HEK293 (cell line): ENCODE results near the gene TYW5.
A peak's percentile ranks its signal among the peaks of the same experiment; 100 is the strongest.

Source experiments
- CTCF ChIA-PET: fragments of 350-600 bp; formaldehyde crosslinking; extraction: SDS; loops from one replicate; lab custom pipeline; 2021; ENCODE audit warnings: antibody characterized with exemption; lab: Yijun Ruan, JAX
- POLR2A ChIA-PET: fragments of 300-600 bp; formaldehyde crosslinking; extraction: SDS; loops from one replicate; lab custom pipeline; 2020; ENCODE audit warnings: antibody characterized with exemption, inconsistent platforms; lab: Yijun Ruan, JAX
- H3K27ac ChIP-seq: fragments of 200-500 bp; sonication (Bioruptor generic); 2 replicates; pipeline ENCODE4 v1.5.1; 2014; ENCODE audit warnings: low read depth, low read length, control low read depth, inconsistent platforms; ENCODE audit errors: extremely low read depth
- H3K36me3 ChIP-seq, 2 experiments: fragments of 200-500 bp in 1 of 2; sonication (Bioruptor generic) in 1 of 2; 1 replicate in 1 of 2; 2 replicates in 1 of 2; pipeline ENCODE4 v1.5.1; 2014 to 2017; ENCODE audit warnings: inconsistent platforms in 2 of 2, low read length in 2 of 2; ENCODE audit not compliant: control insufficient read depth in 2 of 2, insufficient read depth in 1 of 2
- H3K4me1 ChIP-seq: fragments of 200-500 bp; sonication (Bioruptor generic); 2 replicates; pipeline ENCODE4 v1.5.1; 2014; ENCODE audit warnings: mild to moderate bottlenecking, low read length, inconsistent platforms; ENCODE audit not compliant: control insufficient read depth, insufficient read depth
- H3K4me3 ChIP-seq: 2 replicates; pipeline ENCODE4 v1.5.1; 2011; ENCODE audit warnings: low read depth, mild to moderate bottlenecking, control low read depth, low read length, moderate library complexity
- H3K9me3 ChIP-seq: fragments of 200-500 bp; sonication (Bioruptor generic); 2 replicates; pipeline ENCODE4 v1.5.1; 2014; ENCODE audit warnings: low read depth, low read length, inconsistent platforms; ENCODE audit not compliant: control insufficient read depth, insufficient read depth
- GLI4 ChIP-seq: fragments of 450-650 bp; formaldehyde crosslinking; IDR thresholded peaks from 2 replicates; pipeline ENCODE4 v1.5.1; 2016; ENCODE audit warnings: missing biosample characterization, missing genetic modification characterization
- HIC1 ChIP-seq: fragments of 450-650 bp; formaldehyde crosslinking; IDR thresholded peaks from 2 replicates; pipeline ENCODE4 v1.5.1; 2016; ENCODE audit warnings: missing biosample characterization, missing genetic modification characterization
- KLF16 ChIP-seq: fragments of 450-650 bp; formaldehyde crosslinking; IDR thresholded peaks from 2 replicates; pipeline ENCODE4 v1.5.1; 2017; ENCODE audit warnings: missing biosample characterization, missing genetic modification characterization
- PBX3 ChIP-seq: sonication (generic); formaldehyde crosslinking; IDR thresholded peaks from 2 replicates; pipeline ENCODE4 v1.8.1; 2022; ENCODE audit warnings: mild to moderate bottlenecking, moderate library complexity, missing genetic modification reagents
- PRDM1 ChIP-seq: fragments of 450-650 bp; formaldehyde crosslinking; IDR thresholded peaks from 2 replicates; pipeline ENCODE4; 2016; ENCODE audit warnings: missing biosample characterization, missing genetic modification characterization
- PRDM4 ChIP-seq: fragments of 450-650 bp; formaldehyde crosslinking; IDR thresholded peaks from 2 replicates; pipeline ENCODE4 v1.5.1; 2017; ENCODE audit warnings: missing biosample characterization, missing genetic modification characterization
- RBAK ChIP-seq: fragments of 450-650 bp; formaldehyde crosslinking; IDR thresholded peaks from 2 replicates; pipeline ENCODE4 v1.5.1; 2016; ENCODE audit warnings: missing biosample characterization, missing genetic modification characterization
- TCF7L2 ChIP-seq: IDR thresholded peaks from 2 replicates; pipeline ENCODE4 v1.6.1; 2011; ENCODE audit warnings: low read depth, mild to moderate bottlenecking, inconsistent platforms, low read length, moderate library complexity, borderline replicate concordance
- ZBTB17 ChIP-seq: fragments of 450-650 bp; formaldehyde crosslinking; IDR thresholded peaks from 2 replicates; pipeline ENCODE4 v1.5.1; 2016; ENCODE audit warnings: missing biosample characterization, missing genetic modification characterization
- ZBTB7A ChIP-seq: fragments of 450-650 bp; formaldehyde crosslinking; IDR thresholded peaks from 2 replicates; pipeline ENCODE4 v1.5.1; 2016; ENCODE audit warnings: low read depth, missing biosample characterization, missing genetic modification characterization
- ZNF18 ChIP-seq: fragments of 450-650 bp; formaldehyde crosslinking; IDR thresholded peaks from 2 replicates; pipeline ENCODE4 v1.5.1; 2016; ENCODE audit warnings: missing biosample characterization, missing genetic modification characterization
- ZNF2 ChIP-seq: fragments of 450-650 bp; formaldehyde crosslinking; IDR thresholded peaks from 2 replicates; pipeline ENCODE4 v1.5.1; 2016; ENCODE audit warnings: missing biosample characterization, missing genetic modification characterization
- ZNF202 ChIP-seq: fragments of 450-650 bp; formaldehyde crosslinking; IDR thresholded peaks from 2 replicates; pipeline ENCODE4 v1.5.1; 2016; ENCODE audit warnings: missing biosample characterization, missing genetic modification characterization, borderline replicate concordance
- ZNF560 ChIP-seq: fragments of 450-650 bp; formaldehyde crosslinking; IDR thresholded peaks from 2 replicates; pipeline ENCODE4 v1.5.1; 2017; ENCODE audit warnings: missing biosample characterization, missing genetic modification characterization, borderline replicate concordance
- ZNF621 ChIP-seq: fragments of 450-650 bp; formaldehyde crosslinking; IDR thresholded peaks from 2 replicates; pipeline ENCODE4 v1.5.1; 2017; ENCODE audit warnings: missing biosample characterization, missing genetic modification characterization
- ZNF670 ChIP-seq: fragments of 450-650 bp; formaldehyde crosslinking; IDR thresholded peaks from 2 replicates; pipeline ENCODE4 v1.5.1; 2016; ENCODE audit warnings: missing biosample characterization, missing genetic modification characterization, low read depth
- ZNF677 ChIP-seq: fragments of 450-650 bp; IDR thresholded peaks from 2 replicates; pipeline ENCODE4 v1.5.0; 2018; ENCODE audit warnings: missing biosample characterization, mild to moderate bottlenecking, missing genetic modification characterization, moderate library complexity
- ZSCAN23 ChIP-seq: fragments of 450-650 bp; formaldehyde crosslinking; IDR thresholded peaks from 2 replicates; pipeline ENCODE4 v1.5.1; 2016; ENCODE audit warnings: missing biosample characterization, missing genetic modification characterization

Gene TYW5

GRCh38 chr2:199958014-199958413, 2.7 kb upstream of the TYW5 start (continued):
- TF ChIP-seq GLI4 (tag by site-specific recombination): no peak
- no peak for TF ChIP-seq ZSCAN23 (tag by site-specific recombination)
- TF ChIP-seq ZBTB7A: no peak
- TF ChIP-seq ZNF670: no peak

- ChIA-PET CTCF (no interaction called here), POLR2A (interaction anchor here (1.0 kb wide), 1 partner anchor 45 kb away, joined by 3 read pairs; the partner anchor contains the start of gene C2orf69)
- TF ChIP-seq HIC1 (tag by site-specific recombination) (no peak), ZNF677 (tag by site-specific recombination) (no peak), ZNF18 (tag by site-specific recombination) (no peak), ZNF621 (tag by site-specific recombination) (no peak), PBX3 (CRISPR knock-in tag) (0 out of 2 replicates have a peak, but pooled peaks have one; percentile 0), GLI4 (tag by site-specific recombination) (no peak), ZNF560 (tag by site-specific recombination) (no peak), ZNF202 (tag by site-specific recombination) (no peak), ZBTB17 (tag by site-specific recombination) (peak; percentile 38; the same call in 1 of the 2 replicates)
- H3K36me3 ChIP-seq: peaks cover 13 to 39% of the 10 kb centered on the region in 2 experiments
- no peaks in the 10 kb centered on the region for H3K9me3 ChIP-seq
- H3K4me3 ChIP-seq: peak overlapping the region; percentile 97
- peak overlapping the region; percentile 96 for H3K27ac ChIP-seq
- 0 out of 2 replicates have a peak, but pooled peaks cover 2% of the 10 kb centered on the region for H3K4me1 ChIP-seq
Measured at GRCh38 chr2:199956062-199956380, 730 bp upstream of the TYW5 start.

GRCh38 chr2:199955007-199955338, 318 bp downstream of the TYW5 start:
- no peaks in the 10 kb centered on the region for H3K9me3 ChIP-seq
- POLR2A ChIA-PET: no interaction called here
- peak overlapping the region; percentile 96 for H3K27ac ChIP-seq
- peak; percentile 37; the same call in 1 of the 2 replicates for TF ChIP-seq PRDM1 (tag by site-specific recombination)
- no peak for TF ChIP-seq RBAK (tag by site-specific recombination)
- TF ChIP-seq ZNF2 (tag by site-specific recombination): no peak
- TF ChIP-seq TCF7L2: no peak
- no peak for TF ChIP-seq PRDM4 (tag by site-specific recombination)
- TF ChIP-seq KLF16 (tag by site-specific recombination): no peak
- peaks cover 8 to 39% of the 10 kb centered on the region in 2 experiments; a peak in 2 of 3 replicates for H3K36me3 ChIP-seq
- CTCF ChIA-PET: interaction anchor here (0.8 kb wide), 1 partner anchor 44 kb away, joined by 5 read pairs; no protein-coding TSS in a partner anchor
- 0 out of 2 replicates have a peak, but pooled peaks cover 2% of the 10 kb centered on the region for H3K4me1 ChIP-seq
- peak overlapping the region; percentile 97 for H3K4me3 ChIP-seq
